ENCODE data around the gene SHANK2.

The SHANK2 gene

DNA sequence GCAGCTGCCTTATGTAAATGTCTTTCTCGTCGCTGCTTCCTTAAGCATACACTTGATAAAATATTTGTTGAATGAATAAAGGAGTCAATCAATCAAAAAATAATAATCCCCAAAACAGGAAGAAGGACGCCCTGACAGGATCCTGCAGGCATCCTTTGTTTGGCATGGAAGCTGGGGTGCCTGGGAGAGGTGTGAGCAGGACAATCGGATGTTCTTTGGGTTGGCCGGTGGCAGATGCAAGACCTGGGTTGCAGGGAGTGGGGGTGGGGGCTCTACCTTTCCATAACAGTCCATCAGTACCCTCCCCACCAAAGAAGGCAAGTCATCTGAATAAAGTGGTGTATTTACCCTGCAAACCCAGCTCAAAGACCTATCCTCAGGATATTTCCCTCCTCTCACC lies 1.4 kb upstream of the SHANK2 start:
- Histone ChIP-seq H3K9me3 (ENCODE audit: severe bottlenecking) (peaks cover 8% of the 10 kb centered on the region), H3K36me3 (no peaks in the 10 kb centered on the region), H3K4me3 (ENCODE audit: low read depth, low read length) (no peak overlapping the region), H3K27ac (no peak overlapping the region), H3K27me3 (ENCODE audit: insufficient read depth, low read depth, severe bottlenecking) (peaks cover 7% of the 10 kb centered on the region)
- no peak for DNase-seq
- TF ChIP-seq, protein P1, sequence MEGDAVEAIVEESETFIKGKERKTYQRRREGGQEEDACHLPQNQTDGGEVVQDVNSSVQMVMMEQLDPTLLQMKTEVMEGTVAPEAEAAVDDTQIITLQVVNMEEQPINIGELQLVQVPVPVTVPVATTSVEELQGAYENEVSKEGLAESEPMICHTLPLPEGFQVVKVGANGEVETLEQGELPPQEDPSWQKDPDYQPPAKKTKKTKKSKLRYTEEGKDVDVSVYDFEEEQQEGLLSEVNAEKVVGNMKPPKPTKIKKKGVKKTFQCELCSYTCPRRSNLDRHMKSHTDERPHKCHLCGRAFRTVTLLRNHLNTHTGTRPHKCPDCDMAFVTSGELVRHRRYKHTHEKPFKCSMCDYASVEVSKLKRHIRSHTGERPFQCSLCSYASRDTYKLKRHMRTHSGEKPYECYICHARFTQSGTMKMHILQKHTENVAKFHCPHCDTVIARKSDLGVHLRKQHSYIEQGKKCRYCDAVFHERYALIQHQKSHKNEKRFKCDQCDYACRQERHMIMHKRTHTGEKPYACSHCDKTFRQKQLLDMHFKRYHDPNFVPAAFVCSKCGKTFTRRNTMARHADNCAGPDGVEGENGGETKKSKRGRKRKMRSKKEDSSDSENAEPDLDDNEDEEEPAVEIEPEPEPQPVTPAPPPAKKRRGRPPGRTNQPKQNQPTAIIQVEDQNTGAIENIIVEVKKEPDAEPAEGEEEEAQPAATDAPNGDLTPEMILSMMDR (IDR thresholded peaks at IDR 0.05; ENCODE audit: low read depth, low read length) = no peak

DNA sequence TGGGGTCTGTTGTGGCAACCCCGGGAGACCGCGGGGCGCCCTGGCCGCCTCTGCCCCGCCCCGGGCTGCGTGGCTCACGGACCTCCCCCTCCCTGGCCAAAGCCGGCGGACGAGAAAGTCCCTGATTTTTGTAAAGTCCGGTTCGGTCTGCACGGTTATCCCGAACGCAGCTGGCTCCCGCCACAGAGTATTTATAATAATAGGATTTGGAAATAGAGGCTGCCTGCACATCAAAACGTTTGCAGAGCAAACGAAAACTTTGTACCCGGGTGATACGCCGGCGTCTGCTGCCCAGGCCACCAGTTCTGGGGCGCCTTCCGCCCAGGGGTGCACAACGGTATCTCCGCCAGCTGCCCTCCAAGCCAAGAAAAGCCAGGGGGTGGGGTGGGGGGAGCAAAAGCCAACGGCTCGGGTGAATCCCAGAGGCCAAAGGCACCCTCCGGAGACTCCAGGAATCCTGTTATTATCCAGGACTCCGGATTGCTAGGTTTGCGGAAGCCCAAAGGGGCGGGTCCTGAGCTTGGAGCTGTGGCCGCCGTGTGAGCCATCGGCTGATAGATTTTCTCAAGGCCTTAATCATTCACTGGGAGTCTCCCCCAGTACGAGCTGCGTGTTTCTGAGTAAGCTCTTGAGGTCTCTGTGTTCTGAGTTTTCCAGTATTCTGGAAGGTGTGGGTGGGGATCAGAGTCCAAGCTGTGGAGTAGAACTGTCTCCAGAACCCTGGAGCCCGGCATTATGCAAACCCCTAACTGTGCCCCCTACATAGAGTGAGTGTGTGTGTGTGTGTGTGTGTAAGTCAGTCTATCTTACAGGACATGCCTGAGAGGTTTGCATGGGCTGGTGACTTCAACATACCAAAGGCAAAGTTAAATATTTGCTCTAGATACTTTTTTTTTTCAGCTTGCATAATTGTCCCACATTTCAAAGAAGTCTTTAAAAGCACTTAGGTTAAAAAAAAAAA lies 673 bp upstream of the SHANK2 start:
- no peak overlapping the region for H3K27ac ChIP-seq
- peak overlapping the region; percentile 65 for H3K4me3 ChIP-seq (ENCODE audit: low read depth, low read length)
- TF ChIP-seq, protein P1 (IDR thresholded peaks at IDR 0.05; ENCODE audit: low read depth, low read length) = no peak
- H3K27me3 ChIP-seq (ENCODE audit: insufficient read depth, low read depth, severe bottlenecking) = peaks cover 7% of the 10 kb centered on the region
- peak; percentile 58 for DNase-seq
- peaks cover 3% of the 10 kb centered on the region for H3K9me3 ChIP-seq (ENCODE audit: severe bottlenecking)
- H3K36me3 ChIP-seq = no peaks in the 10 kb centered on the region

DNA sequence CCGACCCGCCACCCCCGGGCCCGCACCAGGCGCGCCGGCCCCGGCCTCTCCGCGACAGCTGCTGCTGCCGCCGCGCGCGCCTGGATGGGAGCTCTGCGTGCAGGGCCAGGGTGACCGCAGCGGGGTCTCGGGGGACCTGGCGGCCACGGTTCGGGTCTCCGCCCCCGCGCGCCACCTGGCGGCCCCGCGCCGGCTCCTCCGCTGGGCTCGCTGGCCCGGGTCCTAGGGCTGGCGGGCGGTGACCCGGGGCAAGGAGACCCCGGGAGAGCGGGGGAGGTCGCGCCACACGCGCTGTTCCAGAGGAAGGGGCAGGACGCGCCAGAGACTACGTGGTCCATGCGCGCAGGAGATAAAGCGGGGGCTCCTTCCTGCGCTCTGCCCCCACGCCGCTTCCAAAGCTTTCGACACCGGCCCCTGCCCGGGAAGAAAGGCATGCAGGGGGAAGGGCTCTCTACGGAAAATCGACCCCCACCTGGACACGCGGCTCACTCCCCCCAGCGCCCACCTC lies 562 bp downstream of the SHANK2 start:
- Histone ChIP-seq H3K4me3 (ENCODE audit: low read depth, low read length) (peak overlapping the region; percentile 71), H3K36me3 (no peaks in the 10 kb centered on the region), H3K27ac (no peak overlapping the region), H3K9me3 (ENCODE audit: severe bottlenecking) (no peaks in the 10 kb centered on the region), H3K27me3 (ENCODE audit: insufficient read depth, low read depth, severe bottlenecking) (peaks cover 7% of the 10 kb centered on the region)
- DNase-seq = peak; percentile 62
- TF ChIP-seq, protein P1 (IDR thresholded peaks at IDR 0.05; ENCODE audit: low read depth, low read length) = peak; percentile 72

DNA sequence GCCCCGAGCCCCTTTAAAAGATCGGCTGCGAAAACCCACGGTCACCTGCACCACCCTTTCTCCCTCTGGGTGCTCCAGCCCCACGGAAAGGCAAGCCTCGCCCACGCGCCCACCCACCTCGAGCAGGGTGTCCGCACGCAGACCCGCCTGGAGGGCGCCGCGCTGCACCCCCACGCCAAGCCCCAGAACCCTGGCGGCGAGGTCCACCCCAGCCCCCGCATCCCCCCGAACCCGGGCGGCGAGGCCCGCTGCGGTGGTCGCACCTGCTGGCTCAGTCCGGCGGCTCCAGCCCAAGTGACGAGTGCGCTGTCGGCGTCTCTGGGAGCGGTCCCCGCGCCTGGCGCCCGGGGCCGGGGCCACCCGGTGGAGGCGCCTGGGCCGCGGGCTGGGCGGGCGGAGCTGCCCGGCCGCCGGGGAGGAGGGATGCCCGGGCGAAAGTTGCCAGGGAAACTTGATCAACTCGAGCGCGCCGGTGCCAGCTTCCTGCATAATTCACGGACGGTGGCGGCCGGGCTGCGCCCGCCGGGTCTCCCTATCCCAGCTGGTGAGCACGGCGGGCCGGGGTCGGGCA lies 1.1 kb downstream of the SHANK2 start:
- H3K27me3 ChIP-seq (ENCODE audit: insufficient read depth, low read depth, severe bottlenecking) = peaks cover 7% of the 10 kb centered on the region
- H3K27ac ChIP-seq = no peak overlapping the region
- H3K9me3 ChIP-seq (ENCODE audit: severe bottlenecking) = no peaks in the 10 kb centered on the region
- peak overlapping the region; percentile 36 for H3K4me3 ChIP-seq (ENCODE audit: low read depth, low read length)
- TF ChIP-seq, protein P1 (IDR thresholded peaks at IDR 0.05; ENCODE audit: low read depth, low read length) = no peak
- DNase-seq = no peak
- no peaks in the 10 kb centered on the region for H3K36me3 ChIP-seq

DNA sequence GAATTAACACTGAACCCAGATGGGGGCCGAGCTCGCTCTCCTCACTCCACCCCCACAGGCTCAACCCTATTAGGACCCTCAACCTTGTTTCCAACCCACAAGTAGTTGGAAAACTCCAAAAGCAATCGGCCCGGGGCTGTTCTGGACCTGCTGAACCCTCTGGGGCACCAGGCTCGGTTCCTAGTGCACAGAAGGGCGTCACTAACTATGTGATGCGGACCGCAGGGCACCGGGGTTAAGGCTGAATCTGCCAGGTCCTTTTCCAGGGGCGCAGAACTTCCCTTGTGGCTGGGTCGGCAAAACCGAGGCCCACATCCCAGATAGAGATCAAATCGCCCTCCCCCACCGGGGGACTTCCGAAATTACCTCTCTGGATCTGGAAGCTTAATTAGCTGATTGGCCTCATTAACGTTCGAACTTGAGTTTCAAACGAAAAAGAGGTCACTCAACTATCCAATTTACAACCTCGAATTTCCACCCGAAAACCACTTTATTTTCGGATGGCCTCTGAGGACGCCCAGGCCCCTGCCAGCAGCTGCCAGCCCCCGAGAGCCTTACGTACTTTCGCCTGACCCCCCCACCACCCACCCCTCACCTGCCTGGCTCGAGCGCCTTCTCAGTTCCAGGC lies 1.7 kb downstream of the SHANK2 start:
- Histone ChIP-seq H3K27ac (no peak overlapping the region), H3K27me3 (ENCODE audit: insufficient read depth, low read depth, severe bottlenecking) (peaks cover 7% of the 10 kb centered on the region), H3K4me3 (ENCODE audit: low read depth, low read length) (no peak overlapping the region; the same call in 1 of the 2 replicates), H3K36me3 (no peaks in the 10 kb centered on the region), H3K9me3 (ENCODE audit: severe bottlenecking) (no peaks in the 10 kb centered on the region)
- DNase-seq = no peak
- TF ChIP-seq, protein P1 (IDR thresholded peaks at IDR 0.05; ENCODE audit: low read depth, low read length) = no peak
